Panc1 (cell line): ENCODE results near the gene MT1H. TPM values are rescaled to one million over a fixed set of nuclear protein-coding genes. Genes with fewer than 3 reads are reported as not detected.

ENCODE experiments used
- total RNA-seq: library from RNA; stranded (reverse); gene quantifications from one replicate; pipeline ENCODE4 v1.2.1, GENCODE V29; 2021; ENCODE audit not compliant: unreplicated experiment

The MT1H gene
- total RNA-seq, 1 experiment from 2014 or later, result not detected

Other genes starting within 250 kb of the MT1H start
- gene AMFR, start 244.3 kb upstream of the MT1H start, total RNA-seq, result 89.6 TPM
- gene NUDT21, start 218.5 kb upstream of the MT1H start, total RNA-seq, result 97.6 TPM
- 35.8 TPM for gene OGFOD1, start 218.3 kb upstream of the MT1H start, total RNA-seq
- gene BBS2, start 149.8 kb upstream of the MT1H start, total RNA-seq, result 24.0 TPM
- gene MT4, start 104.7 kb upstream of the MT1H start, total RNA-seq, result not detected
- not detected for gene MT3, start 80.3 kb upstream of the MT1H start, total RNA-seq
- 673 TPM for gene MT2A, start 61.2 kb upstream of the MT1H start, total RNA-seq
- 170 TPM for gene MT1E, start 44.0 kb upstream of the MT1H start, total RNA-seq
- 1.8 TPM for gene MT1M, start 37.2 kb upstream of the MT1H start, total RNA-seq
- 52.1 TPM for gene MT1A, start 31.1 kb upstream of the MT1H start, total RNA-seq
- not detected for gene MT1B, start 17.9 kb upstream of the MT1H start, total RNA-seq
- 2.1 TPM for gene MT1F, start 11.9 kb upstream of the MT1H start, total RNA-seq
- gene MT1G, start 1.7 kb upstream of the MT1H start, total RNA-seq, result 2.2 TPM
- 25.9 TPM for gene MT1X, start 12.7 kb downstream of the MT1H start, total RNA-seq
- 88.5 TPM for gene NUP93, start 60.3 kb downstream of the MT1H start, total RNA-seq
- gene SLC12A3, start 195.4 kb downstream of the MT1H start, total RNA-seq, result 0.15 TPM